ENCODE results near the gene SGMS2. TPM values are rescaled to one million over a fixed set of nuclear protein-coding genes. Genes with fewer than 3 reads are reported as not detected.
A peak's percentile ranks its signal among the peaks of the same experiment; 100 is the strongest.

Gene SGMS2
- total RNA-seq, 1 experiment from 2014 or later = 0.72 TPM

DNA sequence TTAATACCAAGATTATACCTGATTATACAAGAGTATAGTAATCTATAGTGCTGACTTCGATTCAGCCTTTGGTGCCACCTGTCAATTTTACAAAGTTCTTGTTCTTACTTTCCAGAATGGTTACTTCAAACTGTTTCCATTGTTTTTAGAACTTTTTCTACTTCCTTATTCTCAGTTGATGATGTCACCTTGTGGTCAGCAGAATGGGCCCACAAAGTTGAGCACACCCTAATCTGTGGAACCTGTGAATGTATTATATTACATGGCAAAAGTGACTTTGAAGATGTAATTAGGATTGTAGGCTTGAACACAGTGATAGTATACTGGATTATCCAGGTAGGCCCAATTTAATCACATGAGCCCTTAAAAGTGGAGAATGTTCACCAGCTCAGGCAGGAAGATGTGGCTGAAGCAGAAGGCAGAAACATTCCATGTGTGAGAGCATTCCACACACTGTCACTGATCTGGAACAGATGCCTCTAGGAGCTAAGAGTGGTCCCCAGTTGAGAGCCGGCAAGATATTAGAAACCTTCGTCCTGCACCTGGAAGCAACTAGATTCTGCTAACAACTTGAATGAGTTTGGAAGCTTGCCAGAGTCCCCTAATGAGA, 6.3 kb upstream of the SGMS2 start:
- Mint-ChIP-seq H3K4me1 (peaks cover under 1% of the 10 kb centered on the region; the same call in 1 of the 2 replicates), H3K27ac (no peak overlapping the region), H3K4me3 (no peak overlapping the region), H3K9me3 (no peaks in the 10 kb centered on the region), H3K27me3 (ENCODE audit: low read depth) (peaks cover 88% of the 10 kb centered on the region), H3K36me3 (no peaks in the 10 kb centered on the region)
- ChIA-PET POLR2A (no interaction called here), CTCF (no interaction called here)
- ATAC-seq (no peak), DNase-seq (ENCODE audit: low spot score) (no peak)
- TF ChIP-seq ZBTB21 (CRISPR knock-in tag; IDR thresholded peaks at IDR 0.05; ENCODE audit: borderline replicate concordance) (no peak), EMX1 (CRISPR knock-in tag; IDR thresholded peaks at IDR 0.05) (no peak), NR1H2 (CRISPR knock-in tag; IDR thresholded peaks at IDR 0.05) (no peak), ZNF232 (CRISPR knock-in tag; IDR thresholded peaks at IDR 0.05) (no peak), HMGA2 (CRISPR knock-in tag; IDR thresholded peaks at IDR 0.05) (no peak), ESRRA (CRISPR knock-in tag; IDR thresholded peaks at IDR 0.05; ENCODE audit: borderline replicate concordance) (no peak), ZNF416 (CRISPR knock-in tag; IDR thresholded peaks at IDR 0.05) (no peak), ZNF512 (CRISPR knock-in tag; IDR thresholded peaks at IDR 0.05; ENCODE audit: borderline replicate concordance) (no peak), MAX (CRISPR knock-in tag; IDR thresholded peaks at IDR 0.05) (no peak), JUN (CRISPR knock-in tag; IDR thresholded peaks at IDR 0.05) (no peak), ATF6 (CRISPR knock-in tag; IDR thresholded peaks at IDR 0.05) (no peak), ZNF219 (CRISPR knock-in tag; IDR thresholded peaks at IDR 0.05; ENCODE audit: borderline replicate concordance) (no peak)
- TF ChIP-seq, protein P1, sequence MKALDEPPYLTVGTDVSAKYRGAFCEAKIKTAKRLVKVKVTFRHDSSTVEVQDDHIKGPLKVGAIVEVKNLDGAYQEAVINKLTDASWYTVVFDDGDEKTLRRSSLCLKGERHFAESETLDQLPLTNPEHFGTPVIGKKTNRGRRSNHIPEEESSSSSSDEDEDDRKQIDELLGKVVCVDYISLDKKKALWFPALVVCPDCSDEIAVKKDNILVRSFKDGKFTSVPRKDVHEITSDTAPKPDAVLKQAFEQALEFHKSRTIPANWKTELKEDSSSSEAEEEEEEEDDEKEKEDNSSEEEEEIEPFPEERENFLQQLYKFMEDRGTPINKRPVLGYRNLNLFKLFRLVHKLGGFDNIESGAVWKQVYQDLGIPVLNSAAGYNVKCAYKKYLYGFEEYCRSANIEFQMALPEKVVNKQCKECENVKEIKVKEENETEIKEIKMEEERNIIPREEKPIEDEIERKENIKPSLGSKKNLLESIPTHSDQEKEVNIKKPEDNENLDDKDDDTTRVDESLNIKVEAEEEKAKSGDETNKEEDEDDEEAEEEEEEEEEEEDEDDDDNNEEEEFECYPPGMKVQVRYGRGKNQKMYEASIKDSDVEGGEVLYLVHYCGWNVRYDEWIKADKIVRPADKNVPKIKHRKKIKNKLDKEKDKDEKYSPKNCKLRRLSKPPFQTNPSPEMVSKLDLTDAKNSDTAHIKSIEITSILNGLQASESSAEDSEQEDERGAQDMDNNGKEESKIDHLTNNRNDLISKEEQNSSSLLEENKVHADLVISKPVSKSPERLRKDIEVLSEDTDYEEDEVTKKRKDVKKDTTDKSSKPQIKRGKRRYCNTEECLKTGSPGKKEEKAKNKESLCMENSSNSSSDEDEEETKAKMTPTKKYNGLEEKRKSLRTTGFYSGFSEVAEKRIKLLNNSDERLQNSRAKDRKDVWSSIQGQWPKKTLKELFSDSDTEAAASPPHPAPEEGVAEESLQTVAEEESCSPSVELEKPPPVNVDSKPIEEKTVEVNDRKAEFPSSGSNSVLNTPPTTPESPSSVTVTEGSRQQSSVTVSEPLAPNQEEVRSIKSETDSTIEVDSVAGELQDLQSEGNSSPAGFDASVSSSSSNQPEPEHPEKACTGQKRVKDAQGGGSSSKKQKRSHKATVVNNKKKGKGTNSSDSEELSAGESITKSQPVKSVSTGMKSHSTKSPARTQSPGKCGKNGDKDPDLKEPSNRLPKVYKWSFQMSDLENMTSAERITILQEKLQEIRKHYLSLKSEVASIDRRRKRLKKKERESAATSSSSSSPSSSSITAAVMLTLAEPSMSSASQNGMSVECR (CRISPR knock-in tag; IDR thresholded peaks at IDR 0.05; ENCODE audit: borderline replicate concordance) = no peak

DNA sequence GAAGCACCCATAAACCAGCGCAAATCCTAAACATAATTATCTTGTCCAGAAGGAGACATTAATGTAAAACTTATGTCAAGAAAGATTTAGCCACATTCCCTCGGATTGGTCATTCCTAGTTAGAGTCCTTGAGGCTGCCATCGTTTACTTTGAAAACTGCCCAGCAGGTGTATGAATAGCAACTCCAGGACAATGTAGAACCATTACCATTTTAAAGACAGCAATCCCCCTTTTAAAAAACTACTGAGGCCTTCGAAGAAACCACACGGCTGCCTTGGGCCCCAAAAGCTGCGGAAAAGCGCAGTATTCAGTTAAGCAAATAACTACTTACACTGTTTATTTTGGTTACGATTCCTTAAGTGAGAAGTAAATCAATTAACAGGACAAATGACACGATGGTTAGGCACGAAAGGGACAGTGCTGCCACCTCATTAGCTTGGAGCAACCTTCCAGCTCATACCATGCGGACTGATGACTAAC, 822 bp upstream of the SGMS2 start:
- DNase-seq (ENCODE audit: low spot score) (peak; percentile 10), ATAC-seq (peak; percentile 46)
- no peaks in the 10 kb centered on the region for H3K36me3 Mint-ChIP-seq
- H3K4me1 Mint-ChIP-seq = peaks cover 19% of the 10 kb centered on the region
- peak overlapping the region; percentile 86 for H3K4me3 Mint-ChIP-seq
- peak; percentile 27; the same call in 1 of the 2 replicates for TF ChIP-seq MAX (CRISPR knock-in tag; IDR thresholded peaks at IDR 0.05)
- no peak for TF ChIP-seq ZNF121 (CRISPR knock-in tag; IDR thresholded peaks at IDR 0.05)
- TF ChIP-seq ATF2 (CRISPR knock-in tag; IDR thresholded peaks at IDR 0.05; ENCODE audit: borderline replicate concordance, low read depth) = no peak
- no peaks in the 10 kb centered on the region for H3K9me3 Mint-ChIP-seq
- POLR2A ChIA-PET = no interaction called here
- H3K27ac Mint-ChIP-seq = no peak overlapping the region
- CTCF ChIA-PET = interaction anchor here (0.6 to 1.4 kb wide), 2 partner anchors 66 to 87 kb away, joined by 3 to 4 read pairs; no protein-coding TSS in a partner anchor
- peaks cover 99% of the 10 kb centered on the region for H3K27me3 Mint-ChIP-seq (ENCODE audit: low read depth)
